HS-5 (cell line): ENCODE results near the gene PSMD8.
A peak's percentile ranks its signal among the peaks of the same experiment; 100 is the strongest.
"Not testable (repeated sequence)": the region's sequence is repeated elsewhere in the genome, so short reads cannot be mapped to it uniquely, and the experiment has no call there.

Source experiments
- DNase-seq: peaks from one replicate; pipeline ENCODE4 v3.0.0-alpha.2; 2012; ENCODE audit warnings: low read depth

Gene PSMD8

DNA sequence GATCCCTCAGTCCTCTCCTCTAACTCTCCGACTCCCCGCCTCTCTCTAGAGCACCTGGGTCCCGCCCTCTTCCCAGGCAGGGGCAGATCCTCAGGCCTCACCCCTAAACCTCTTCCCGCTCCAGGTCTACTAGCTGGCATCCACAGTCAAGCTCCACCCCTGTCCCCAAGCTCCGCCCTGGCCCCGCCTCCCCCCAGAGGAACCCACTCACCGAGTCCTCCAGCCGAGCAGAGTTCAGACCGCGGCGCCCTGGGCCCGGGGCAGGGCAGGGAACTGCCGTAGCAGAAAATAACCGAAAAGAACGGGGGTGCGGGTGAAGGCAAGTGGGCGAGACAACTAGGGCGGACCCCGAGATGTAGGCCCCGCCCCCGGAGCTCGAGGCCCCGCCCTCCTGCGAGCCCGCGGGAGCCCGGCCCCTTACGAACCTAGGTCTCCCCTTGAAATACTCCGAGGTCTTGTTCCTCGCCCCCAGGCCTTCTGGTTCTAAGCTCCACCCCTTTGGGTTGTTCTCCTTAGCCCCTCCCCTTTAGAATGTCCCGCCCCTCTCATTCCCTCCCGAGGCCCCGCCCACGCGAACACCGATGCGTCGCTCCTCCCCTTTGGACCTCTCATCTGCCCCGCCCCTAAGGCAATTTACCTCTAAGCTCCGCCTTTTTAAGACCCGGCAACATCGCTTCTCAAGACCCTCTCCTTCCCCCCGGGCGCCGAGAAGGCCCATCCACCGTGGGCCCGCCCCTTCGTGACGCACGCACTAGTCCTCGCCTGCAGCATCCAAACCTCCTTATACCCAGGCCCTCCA lies 13.4 kb downstream of the PSMD8 start, which contains the start of gene GGN:
GGN (minus strand) TSS at position 485 of the 799 bp plus-strand sequence. CDS start 773 bp downstream, outside the sequence.
- peak; percentile 49 for DNase-seq

DNA sequence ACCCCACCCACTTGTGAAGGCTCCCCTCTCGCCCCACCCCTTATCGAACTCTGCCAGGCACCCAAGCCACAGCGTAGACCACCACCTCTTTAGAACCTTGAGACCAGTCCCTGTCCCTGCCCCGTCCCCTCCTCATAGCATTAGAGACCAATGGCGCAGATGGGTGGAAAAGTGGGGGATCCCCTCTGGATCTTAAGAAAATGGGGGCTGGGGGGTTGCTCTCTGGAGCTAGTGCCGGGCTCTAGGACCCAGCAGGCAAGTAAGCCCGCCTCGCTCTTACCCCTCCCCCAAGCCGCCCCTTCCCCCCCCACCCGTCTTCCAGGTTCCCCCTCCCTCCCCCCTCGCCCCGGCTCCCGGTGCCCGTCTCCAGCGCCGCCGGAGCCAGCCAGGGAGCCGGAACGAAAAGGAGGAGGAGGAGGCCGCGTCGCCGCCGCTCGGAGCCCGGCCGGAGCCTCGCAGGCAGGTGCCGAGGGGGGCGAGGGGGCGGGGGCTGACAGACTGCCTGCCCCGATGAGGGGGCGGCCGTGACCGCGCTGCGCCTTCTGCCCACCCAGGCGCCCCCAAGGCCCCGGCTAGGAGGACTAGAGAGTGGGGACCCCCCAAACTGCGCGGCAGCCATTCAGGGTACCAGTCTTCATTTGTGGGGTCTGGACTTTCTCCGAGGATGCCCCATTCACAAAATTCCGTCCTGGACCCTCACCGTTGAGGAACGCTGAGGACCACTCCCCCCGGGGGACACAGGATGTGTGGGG lies 14.2 kb downstream of the PSMD8 start, which contains the start of gene SPRED3:
SPRED3 (plus strand) TSS at position 349 of the 752 bp plus-strand sequence. CDS start 1,606 bp downstream, outside the sequence.
- DNase-seq = no peak

DNA sequence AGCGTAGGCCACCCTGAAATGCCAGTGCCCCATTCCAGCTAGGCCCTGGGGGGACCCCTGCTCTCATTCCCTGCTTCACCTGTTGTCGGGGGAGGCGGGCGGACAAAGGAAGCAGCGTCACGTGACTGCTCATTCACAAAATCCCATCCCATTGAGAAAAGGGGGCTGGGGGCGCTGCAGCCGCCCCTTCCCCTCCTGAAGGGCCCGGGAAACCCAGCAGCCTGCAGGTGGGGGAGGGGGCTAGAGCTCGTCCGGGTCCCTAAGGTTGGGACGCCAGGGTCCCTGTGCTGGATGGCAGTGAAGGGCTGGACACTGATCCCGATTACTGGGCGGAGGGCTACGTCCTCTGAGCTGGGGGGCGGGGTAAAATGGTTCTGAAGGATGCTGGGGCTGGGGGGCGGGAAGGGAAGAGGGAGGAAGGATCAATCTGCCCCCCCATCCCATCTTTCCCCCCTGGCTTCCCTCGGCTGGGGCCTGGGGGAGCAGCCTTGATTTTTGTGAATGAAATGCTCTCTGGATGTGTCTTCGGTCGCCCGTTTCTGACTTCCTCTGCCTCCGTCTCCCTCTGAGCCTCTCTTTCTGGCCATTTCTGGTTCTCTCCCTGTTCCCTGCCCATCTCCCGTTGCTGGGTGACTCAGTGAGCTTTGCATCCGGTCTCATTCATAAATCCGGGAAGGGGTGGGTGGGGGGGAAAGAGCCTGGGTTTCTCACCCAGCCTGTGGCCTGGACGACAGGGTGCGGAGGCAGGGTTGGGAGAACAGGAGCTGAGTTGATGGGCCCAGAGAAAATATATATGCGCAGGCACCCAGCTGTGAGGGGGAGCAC lies 14.9 kb downstream of the PSMD8 start:
- DNase-seq = no peak

DNA sequence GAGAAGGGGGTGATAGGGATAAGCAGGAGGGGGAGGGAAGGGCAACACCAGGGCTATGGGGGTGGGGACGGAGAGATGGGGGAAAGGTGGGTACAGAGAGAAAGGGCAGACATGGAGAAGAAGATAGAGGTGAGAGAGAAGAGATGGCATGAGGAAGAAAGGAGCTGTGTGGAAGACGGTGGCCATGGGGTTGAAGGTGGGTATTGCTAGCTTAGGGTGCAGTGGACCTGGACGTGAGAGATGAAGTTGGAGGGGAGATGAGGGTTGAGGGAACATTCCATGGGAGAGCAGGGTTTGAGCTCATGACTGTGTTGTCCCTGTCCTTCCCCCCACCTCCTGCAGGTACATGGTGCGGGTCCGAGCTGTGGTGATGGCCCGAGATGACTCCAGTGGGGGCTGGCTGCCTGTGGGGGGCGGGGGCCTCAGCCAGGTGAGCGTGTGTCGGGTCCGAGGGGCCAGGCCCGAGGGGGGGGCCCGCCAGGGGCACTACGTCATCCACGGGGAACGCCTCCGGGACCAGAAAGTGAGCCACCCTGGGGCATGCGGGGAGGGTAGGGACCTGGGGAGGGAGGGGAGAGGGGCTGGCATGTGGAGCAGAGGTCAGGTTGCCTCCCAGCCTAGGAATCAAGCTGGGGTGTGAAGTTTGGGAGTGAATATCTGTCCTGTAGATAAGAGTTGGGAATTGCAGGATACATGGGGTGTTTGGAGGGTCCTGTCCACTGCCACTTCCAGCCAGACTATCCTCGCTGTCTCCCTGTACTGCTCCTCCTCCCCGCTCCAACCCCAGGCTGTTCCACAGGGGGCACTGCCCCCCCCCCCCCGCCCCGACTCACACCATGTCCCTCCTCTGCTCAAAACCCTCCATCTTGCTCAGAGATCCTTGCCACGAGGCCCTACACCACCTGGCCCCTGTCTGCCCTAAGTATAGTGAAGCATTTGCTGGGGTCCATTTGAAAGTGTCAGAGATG lies 15.9 kb downstream of the PSMD8 start:
- DNase-seq = no peak

DNA sequence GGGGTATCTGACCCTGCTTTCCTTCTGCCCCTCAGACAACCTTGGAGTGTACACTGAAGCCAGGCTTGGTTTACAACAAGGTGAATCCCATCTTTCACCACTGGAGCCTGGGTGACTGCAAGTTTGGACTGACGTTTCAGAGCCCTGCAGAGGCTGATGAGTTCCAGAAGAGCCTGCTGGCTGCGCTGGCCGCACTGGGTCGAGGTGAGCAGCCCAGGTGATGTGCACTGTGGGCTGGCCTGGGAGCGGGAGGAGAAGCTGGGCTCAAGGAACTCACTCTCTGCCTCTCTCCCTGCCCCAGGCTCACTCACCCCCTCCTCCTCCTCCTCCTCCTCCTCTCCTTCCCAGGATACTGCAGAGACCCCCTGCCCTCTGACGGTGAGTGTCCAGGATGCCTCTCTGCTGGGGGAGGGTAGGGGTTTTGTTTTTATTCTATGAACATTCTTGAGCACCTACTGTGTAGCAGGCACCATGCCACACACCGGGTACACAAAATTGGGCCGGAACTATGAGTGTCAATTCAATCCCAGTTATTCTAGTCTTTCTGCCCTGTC lies 17.6 kb downstream of the PSMD8 start:
- DNase-seq = no peak

DNA sequence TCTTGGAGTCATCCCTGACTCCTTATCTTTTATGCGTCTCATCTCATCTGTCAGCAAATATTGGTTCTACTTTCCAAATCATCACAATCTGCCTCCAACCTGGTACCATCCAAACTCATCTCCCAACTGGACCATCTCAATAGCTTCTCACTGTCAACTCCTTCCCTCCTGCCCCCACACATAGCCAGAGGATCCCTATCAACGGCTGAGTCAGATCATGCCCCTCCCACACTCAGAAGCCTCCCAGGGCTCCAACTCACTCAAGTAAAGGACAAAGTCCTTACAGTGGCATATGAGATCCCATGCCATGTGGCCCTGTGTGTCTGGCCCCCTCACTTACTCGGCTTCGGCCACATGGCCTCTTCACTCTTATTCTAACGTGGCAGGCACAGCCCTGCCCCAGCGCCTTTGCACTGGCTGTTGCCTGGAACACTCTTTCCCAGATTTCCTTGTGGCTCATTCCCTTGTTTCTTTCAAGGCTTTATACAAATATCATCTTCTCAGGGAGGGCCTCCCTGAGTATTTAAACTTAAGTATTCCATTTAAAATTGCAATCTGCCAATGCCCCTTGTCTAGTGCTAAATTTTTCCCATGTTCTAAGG lies 18.4 kb downstream of the PSMD8 start:
- no peak for DNase-seq

DNA sequence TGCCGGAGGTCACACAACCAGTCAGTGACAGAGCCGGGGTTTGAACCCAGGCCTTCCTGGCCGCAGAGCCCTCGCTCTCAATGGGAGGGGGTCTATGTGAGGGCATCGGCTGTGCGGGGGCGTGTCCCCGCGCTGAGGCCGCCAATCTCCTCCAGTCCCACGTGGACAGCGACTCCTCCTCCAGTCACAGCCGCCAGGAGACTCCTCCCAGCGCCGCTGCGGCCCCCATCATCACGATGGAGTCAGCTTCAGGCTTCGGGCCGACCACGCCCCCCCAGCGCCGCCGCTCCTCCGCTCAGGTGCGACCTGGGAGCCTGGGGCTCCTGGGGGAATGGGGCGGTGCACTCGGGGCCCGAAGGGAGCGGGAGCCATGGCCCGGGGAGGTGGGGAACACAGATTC lies 20.1 kb downstream of the PSMD8 start:
- DNase-seq = no peak

DNA sequence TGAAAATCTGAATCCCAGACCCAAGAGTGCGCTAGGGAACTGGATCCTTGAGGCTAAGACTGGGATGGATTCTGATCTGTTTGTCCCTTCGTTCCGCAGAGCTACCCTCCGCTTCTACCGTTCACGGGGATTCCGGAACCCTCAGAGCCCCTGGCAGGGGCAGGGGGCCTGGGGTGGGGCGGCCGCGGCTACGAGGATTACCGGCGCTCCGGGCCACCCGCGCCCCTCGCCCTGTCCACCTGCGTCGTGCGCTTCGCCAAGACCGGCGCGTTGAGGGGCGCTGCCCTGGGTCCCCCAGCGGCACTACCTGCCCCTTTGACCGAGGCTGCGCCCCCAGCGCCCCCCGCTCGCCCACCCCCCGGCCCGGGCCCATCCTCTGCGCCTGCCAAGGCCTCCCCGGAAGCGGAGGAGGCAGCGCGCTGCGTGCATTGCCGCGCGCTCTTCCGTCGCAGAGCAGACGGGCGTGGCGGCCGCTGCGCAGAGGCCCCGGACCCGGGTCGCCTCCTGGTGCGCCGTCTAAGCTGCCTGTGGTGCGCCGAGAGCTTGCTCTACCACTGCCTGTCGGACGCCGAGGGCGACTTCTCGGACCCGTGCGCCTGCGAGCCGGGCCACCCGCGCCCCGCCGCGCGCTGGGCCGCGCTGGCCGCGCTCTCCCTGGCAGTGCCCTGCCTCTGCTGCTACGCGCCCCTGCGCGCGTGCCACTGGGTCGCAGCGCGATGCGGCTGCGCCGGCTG lies 21.2 kb downstream of the PSMD8 start:
- DNase-seq = no peak

DNA sequence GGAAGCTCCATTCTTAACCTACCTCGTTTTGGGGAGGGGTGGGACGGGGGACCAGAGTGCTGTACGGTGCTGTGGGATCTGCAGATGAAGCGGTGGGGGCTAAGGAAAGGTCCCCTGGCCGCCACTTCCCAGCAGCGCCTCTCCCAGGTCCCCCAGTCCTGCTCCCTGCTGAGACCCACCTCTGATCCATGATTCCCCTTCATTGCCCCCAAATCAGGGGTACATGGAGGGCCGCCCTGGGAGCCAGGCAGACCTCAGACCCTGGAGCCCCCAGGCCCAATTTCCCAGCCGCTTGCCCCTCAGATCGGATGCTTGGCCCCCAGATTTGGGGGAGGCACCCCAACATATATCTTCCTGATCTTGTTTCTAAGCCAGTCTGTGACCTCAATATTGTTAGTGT lies 24.7 kb downstream of the PSMD8 start:
- DNase-seq = no peak

DNA sequence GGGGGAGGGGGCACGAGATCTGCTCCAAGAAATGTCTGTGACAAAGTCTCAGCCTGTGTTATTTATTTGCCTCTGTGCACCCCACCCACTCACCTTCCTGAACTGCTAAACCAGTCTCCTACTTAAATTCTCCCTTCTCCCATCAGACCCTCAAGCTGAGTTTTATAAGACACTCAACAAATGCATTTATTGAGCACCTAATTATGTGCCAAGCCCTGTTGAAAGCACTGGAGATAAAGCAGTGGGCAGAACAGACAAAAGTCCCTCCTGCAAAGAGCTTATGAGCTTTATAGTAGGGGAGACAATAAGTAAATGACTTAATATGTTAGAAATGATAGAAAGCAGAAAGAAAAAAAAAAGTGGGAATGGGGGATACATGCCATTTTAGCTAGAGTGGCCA lies 25.2 kb downstream of the PSMD8 start:
- DNase-seq = no peak

DNA sequence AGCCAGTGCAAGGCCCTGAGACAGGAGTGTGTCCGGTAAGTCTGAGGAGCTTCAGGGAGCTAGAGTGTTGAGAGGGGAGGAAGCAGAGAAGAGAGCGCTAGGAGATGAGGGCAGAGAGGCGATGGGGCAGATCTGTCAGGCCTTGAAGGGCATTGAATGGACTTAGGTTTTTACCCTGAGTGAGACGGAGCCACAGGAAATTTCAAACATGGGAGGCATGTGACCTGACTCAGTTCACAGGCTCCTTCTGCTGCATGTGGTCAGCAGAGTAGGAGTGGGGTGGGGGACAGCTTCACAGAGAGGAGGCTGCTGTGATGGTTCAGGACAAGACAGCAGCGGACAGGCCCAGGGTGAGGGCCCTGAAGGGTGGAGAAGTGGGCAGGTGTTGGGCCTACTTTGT lies 26.0 kb downstream of the PSMD8 start:
- DNase-seq = no peak

DNA sequence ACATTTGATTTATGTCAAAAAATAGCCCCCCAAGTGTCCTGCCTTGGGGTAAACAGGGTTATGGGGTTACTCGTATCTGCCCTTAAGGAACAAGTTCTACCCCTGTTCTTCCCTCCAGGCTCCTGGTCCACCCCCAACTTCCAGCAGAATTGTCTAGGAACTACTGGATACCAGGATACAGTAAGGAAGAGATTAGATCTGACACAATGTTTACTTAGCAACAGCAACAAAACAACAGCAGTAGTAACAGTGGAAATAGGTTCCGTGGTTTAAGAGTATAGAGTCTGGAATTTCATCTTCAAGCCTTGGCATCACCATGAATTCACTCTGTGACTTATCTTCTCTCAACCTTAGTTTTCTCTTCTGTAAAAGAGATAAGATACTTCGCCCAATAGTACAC lies 26.8 kb downstream of the PSMD8 start:
- DNase-seq = no peak

DNA sequence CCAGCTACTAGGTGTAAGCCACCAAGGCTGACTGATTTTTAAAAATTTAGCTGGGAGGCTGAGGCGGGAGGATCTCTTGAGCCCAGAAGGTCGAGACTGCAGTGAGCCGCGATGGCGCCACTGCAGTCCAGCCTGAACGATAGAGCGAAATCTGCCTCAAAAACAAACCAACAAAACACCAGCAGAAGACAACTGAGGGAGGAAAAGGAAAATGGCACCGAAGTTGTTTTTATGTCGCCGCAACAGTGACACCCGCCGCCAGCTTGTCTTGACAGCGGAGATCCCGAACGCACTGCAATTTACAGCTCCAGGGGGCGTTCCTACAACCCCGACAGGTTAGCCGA lies 28.2 kb downstream of the PSMD8 start:
- no peak for DNase-seq

DNA sequence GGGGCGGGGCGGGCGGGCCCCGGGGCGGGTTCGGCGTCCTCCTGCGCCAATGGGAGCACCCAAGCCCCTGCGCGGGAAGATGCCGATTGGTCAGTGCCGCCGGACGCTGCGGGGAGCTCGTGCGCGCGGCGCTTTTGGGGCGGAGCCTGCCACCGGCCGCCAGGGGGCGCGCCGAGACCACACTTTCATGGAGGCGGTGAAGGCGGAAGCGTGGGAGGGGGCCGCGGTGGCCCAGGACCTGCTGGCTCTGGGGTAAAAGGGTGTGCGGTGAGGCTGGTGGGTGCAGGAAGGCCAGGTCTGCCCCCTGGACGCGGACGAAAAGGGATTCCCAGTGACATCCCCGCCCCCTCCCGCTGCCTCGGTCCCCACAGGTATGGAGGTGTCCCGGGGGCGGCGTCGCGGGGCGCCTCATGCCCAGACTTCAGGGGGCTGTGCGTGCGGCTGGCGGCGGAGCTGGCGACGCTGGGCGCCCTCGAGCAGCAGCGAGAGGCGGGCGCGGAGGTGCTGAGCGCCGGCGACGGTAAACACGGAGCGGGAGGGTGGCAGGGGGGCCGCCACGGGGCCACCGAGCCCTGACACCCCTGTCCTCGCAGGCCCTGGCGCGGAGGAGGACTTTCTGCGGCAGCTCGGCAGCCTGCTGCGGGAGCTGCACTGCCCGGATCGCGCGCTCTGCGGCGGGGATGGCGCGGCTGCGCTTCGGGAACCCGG lies 28.8 kb downstream of the PSMD8 start, which contains the start of gene FAM98C:
FAM98C (plus strand) TSS at position 127 of the 708 bp plus-strand sequence; CDS start at position 188, 61 bp downstream.
- peak; percentile 78 for DNase-seq

DNA sequence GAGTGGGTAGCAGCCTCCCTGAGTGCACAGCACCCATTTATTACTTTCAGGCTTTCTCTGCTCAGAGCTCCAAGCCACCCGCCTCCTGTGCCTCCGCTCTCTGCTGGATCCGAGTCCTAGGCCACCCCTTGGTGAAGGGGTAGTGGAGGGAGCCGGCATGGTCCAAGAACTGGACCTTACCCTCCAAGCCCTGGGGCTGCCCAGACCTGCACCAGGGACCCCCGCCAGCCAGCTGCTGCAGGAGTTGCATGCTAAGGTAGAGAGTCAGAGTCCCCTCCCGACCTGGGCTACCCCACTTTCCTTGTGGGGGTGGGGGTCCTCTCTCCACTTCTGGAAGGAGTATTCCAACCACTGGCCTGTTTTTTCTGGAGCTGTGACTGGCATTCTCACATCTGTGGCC lies 30.5 kb downstream of the PSMD8 start:
- DNase-seq = no peak

DNA sequence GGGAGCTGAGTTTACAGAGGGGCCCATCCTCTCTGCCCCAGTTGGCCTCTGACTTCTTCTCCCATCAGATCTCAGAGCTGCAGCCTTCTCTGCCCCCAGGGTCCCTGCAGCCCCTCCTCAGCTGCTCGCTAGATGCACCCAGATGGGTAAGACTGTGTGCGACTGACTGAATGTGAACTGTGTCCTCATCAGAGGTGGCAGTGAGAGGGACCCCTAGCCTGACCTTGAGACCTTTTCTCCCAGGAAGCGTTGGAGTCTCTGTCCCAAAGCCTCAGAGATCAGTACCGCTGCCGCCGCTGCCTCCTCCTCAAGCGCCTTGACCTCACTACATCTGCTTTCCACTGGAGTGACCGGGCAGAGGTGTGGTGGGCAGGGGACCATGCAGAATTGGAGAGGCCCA lies 30.9 kb downstream of the PSMD8 start:
- no peak for DNase-seq

DNA sequence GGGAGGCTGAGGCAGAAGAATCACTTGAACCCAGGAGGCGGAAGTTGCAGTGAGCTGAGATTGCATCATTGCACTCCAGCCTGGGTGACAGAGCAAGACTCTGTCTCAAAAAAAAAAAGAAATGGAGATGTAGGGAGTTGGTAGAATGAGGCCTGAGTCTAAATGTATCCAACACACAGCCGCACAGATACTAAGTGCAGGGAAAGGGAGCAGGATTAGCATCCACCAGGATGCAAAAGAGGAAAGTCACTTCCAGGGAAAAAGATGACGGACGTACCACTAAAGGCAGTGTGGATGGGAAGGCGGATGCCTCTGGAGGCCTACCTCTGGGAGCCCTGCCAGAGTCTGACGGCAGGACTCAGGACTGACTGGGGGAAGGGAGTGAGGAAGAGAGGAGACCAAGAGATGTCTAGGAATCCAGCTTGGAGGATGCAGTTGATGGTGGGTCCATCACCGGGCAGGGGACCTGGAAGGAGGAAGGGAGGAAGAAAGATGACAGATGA lies 35.3 kb downstream of the PSMD8 start:
- DNase-seq = no peak

DNA sequence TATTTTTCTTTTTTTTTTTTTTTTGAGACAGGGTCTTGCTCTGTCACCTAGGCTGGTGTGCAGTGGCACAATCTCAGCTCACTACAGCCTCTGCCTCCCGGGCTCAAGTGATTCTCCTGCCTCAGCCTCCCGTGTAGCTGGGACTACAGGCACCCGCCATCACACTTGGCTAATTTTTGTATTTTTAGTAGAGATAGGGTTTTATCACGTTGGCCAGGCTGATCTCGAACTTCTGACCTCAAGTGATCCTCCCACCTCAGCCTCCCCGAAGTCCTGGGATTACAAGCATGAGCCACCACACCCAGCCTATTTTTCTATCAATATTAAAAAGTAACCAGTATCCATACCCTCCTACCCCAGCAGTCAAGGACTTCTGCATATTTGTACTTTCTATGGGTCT lies 36.0 kb downstream of the PSMD8 start:
- DNase-seq = not testable (repeated sequence)
